Cardiac muscle cell (in vitro differentiated cells and primary cell): Measurements from ENCODE around the gene ATXN1. TPM values are rescaled to one million over a fixed set of nuclear protein-coding genes. Genes with fewer than 3 reads are reported as not detected.

ENCODE experiments used
- DNase-seq, 2 donors: peaks; one replicate each; pipeline versions ENCODE4 v3.0.0 to v3.0.0-alpha.2; 2010 to 2017; ENCODE audit warnings: low read depth in 1 of 2, low spot score in 1 of 2
- H3K27ac ChIP-seq: fragments of 200-600 bp; sonication (generic); 2 replicates; pipeline ENCODE4 v1.5.1; 2016
- H3K27me3 ChIP-seq: fragments of 200-600 bp; sonication (generic); 2 replicates; pipeline ENCODE4 v1.6.0; 2016; ENCODE audit warnings: control low read depth
- H3K36me3 ChIP-seq: fragments of 200-600 bp; sonication (generic); 2 replicates; pipeline ENCODE4 v1.5.1; 2016; ENCODE audit warnings: control low read depth
- H3K4me1 ChIP-seq: fragments of 200-600 bp; sonication (generic); 2 replicates; pipeline ENCODE4 v1.8.1; 2017; ENCODE audit warnings: low read depth, mild to moderate bottlenecking, mixed run types
- H3K4me3 ChIP-seq: fragments of 200-600 bp; sonication (generic); 2 replicates; pipeline ENCODE4 v1.5.1; 2016; ENCODE audit warnings: mild to moderate bottlenecking
- H3K9me3 ChIP-seq: fragments of 200-600 bp; sonication (generic); 2 replicates; pipeline ENCODE4 v1.5.1; 2017; ENCODE audit warnings: low read depth, mild to moderate bottlenecking, control low read depth
- CTCF ChIP-seq: IDR thresholded peaks from 2 replicates; pipeline ENCODE4 v1.5.1; 2012; ENCODE audit warnings: low read depth, mild to moderate bottlenecking, low read length
- polyA plus RNA-seq: library from polyadenylated mRNA; unstranded; fragments of >200 nt; fragmentation: Nextera tagmentation; extraction: Ambion mirVana; gene quantifications from 2 replicates; pipeline ENCODE4 v1.2.1, GENCODE V29; 2016
- total RNA-seq: library from RNA; depleted of rRNA; stranded (reverse); fragments of >200 nt; gene quantifications from 2 replicates; pipeline ENCODE4 v1.2.3, GENCODE V29; 2016

Gene ATXN1
- total and polyA plus RNA-seq, 2 experiments from 2014 or later: 15.1 to 37.4 TPM

DNA sequence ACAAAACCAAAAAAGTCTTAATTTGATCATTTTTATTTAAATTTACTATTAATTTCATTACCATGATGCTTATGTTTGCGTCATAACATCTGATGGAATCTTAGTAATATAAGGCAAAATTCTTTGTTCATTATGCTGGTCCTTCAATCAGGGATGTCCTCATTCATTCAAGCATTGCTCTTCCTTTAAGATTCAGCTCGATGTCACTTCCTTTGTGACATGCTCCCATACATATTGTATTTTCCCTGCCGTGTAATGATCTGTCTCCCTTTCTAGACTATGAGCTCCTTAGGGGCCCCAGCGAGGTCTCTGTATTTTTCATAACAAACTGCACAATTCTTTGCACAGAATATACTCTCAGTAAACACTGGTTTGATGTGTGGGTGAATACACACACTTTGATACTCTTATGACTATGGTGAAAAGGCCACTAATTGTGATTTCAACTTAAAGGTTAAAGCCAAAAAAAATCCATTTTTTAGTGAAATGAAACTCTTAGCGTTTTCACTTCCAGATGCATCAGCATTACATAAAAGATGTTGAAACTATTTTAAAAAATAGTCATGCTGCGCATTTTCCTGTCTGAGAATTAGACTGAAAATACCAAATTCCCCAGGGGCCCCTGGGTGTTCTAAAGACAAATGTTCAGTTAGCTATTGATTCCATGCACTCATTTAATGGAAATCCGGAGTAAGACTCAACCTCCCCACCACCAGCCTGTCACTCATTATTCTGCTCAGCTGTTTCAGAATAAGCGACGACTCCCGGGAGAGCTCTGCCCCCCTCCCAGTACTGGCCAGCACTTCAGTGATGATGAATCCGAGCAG, 169.7 kb downstream of the ATXN1 start:
- no peaks in the 10 kb centered on the region for H3K27me3 ChIP-seq
- no peak for TF ChIP-seq CTCF
- no peak overlapping the region for H3K4me3 ChIP-seq
- DNase-seq: no peak
- no peak overlapping the region for H3K27ac ChIP-seq
- no peaks in the 10 kb centered on the region for H3K4me1 ChIP-seq
- no peaks in the 10 kb centered on the region for H3K9me3 ChIP-seq
- no peaks in the 10 kb centered on the region for H3K36me3 ChIP-seq

- Histone ChIP-seq H3K4me3 (no peak overlapping the region), H3K36me3 (no peaks in the 10 kb centered on the region), H3K27ac (no peak overlapping the region), H3K9me3 (no peaks in the 10 kb centered on the region), H3K27me3 (no peaks in the 10 kb centered on the region), H3K4me1 (no peaks in the 10 kb centered on the region)
- TF ChIP-seq CTCF: no peak
- peak in 1 of 2 donors; percentile 19 for DNase-seq
These were observed 175.5 kb downstream of the ATXN1 start for GRCh38 chr6:16585805-16586204.

- no peak for TF ChIP-seq CTCF
These were observed 178.0 kb downstream of the ATXN1 start for GRCh38 chr6:16583144-16583762.

DNA sequence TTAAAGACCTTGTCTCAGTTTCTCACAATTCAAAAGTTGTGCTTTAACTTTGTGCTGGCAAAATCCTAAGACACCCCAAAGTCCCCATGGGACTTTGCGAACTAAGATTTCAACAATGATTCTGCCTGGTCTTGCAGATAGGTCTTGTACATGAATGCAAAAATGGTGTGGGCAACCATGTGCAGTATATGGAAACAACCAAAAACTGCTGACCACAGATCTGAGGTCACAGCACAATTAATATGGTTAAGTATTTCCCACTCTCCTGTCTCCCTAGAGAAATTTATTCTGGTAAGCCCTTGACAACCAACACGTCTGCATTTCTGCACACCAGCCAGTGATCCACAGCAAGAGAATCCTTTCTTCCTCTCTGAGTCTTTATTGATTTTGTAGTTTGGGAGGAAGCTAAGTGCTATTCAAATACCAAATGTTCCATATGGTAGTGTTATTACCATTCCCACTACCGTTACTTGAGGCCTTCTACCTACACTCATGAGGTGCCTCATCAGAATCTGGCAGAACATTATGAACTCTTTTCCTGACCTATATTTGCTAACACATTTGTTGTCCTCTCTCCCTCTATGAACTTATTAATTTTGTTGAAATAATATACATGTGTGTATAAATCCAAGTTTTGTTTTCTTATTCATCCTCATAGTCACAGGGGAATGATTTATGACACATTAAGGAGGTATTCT, 178.7 kb downstream of the ATXN1 start:
- H3K36me3 ChIP-seq: no peaks in the 10 kb centered on the region

More at GRCh38 chr6:16583144-16583762, 178.0 kb downstream of the ATXN1 start:
- no peaks in the 10 kb centered on the region for H3K27me3 ChIP-seq
- DNase-seq: no peak
- no peak overlapping the region for H3K27ac ChIP-seq
- no peaks in the 10 kb centered on the region for H3K9me3 ChIP-seq
- H3K36me3 ChIP-seq: no peaks in the 10 kb centered on the region
- no peaks in the 10 kb centered on the region for H3K4me1 ChIP-seq
- no peak overlapping the region for H3K4me3 ChIP-seq

More for the DNA sequence above, 178.7 kb downstream of the ATXN1 start:
- H3K9me3 ChIP-seq: no peaks in the 10 kb centered on the region
- TF ChIP-seq CTCF: no peak
- no peak overlapping the region for H3K4me3 ChIP-seq
- H3K27me3 ChIP-seq: no peaks in the 10 kb centered on the region
- H3K27ac ChIP-seq: no peak overlapping the region
- H3K4me1 ChIP-seq: no peaks in the 10 kb centered on the region
- DNase-seq: no peak
